T follicular helper cell (primary cell): ENCODE results near the gene CHAD.
"Not testable (repeated sequence)": the region's sequence is repeated elsewhere in the genome, so short reads cannot be mapped to it uniquely, and the experiment has no call there.

ENCODE experiments used
- DNase-seq: peaks from one replicate; pipeline ENCODE4 v3.0.0-alpha.2; 2020; ENCODE audit warnings: low read depth

The CHAD gene

DNA sequence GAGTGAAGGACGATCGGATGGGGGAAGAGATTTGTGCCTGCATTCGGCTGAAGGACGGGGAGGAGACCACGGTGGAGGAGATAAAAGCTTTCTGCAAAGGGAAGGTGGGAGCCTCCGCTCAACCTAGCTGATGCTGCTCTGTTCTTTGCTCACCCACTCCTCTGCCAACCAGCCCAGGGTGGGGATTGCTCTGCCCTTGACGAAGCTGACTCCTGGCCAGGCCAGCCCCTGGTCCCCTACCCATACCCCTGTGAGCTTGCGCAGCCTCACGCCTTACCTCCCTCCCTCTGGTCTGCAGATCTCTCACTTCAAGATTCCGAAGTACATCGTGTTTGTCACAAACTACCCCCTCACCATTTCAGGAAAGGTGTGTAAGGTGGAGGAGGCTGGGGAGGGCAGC, 5.2 kb upstream of the CHAD start:
- no peak for DNase-seq

DNA sequence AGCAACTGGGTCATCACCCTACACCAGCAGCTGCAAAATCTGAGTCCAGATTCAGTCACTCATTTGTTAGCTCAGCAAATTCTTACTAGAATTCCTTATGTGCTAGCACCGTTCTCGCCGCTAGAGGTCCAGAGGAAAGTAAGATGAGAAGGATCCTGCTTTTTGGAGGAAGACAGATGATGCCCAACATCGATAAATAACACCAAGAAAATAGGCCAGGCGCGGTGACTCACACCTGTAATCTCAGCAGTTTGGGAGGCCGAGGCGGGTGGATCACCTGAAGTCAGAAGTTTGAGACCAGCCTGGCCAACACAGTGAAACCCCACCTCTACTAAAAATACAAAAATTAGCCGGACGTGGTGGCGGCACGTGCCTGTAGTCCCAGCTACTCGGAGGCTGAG, 4.1 kb upstream of the CHAD start:
- not testable (repeated sequence) for DNase-seq

DNA sequence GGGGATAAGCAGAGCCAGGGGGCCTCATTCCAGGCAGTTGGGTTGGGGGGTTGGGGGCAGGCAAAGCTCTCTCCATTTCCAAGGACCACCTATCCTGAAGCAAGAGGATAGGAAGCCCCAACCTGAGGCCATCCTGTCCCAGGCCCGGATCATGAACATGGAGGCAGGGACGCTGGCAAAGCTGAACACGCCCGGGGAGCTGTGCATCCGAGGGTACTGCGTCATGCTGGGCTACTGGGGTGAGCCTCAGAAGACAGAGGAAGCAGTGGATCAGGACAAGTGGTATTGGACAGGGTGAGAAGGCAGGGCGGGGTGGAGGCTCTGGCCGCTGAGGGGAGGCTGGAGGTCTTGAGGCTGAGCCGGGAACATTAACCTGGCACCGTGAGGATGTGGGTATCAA, 3.6 kb upstream of the CHAD start:
- DNase-seq: no peak

- no peak for DNase-seq
These were observed 2.6 kb upstream of the CHAD start for GRCh38 chr17:50471009-50471905.

DNA sequence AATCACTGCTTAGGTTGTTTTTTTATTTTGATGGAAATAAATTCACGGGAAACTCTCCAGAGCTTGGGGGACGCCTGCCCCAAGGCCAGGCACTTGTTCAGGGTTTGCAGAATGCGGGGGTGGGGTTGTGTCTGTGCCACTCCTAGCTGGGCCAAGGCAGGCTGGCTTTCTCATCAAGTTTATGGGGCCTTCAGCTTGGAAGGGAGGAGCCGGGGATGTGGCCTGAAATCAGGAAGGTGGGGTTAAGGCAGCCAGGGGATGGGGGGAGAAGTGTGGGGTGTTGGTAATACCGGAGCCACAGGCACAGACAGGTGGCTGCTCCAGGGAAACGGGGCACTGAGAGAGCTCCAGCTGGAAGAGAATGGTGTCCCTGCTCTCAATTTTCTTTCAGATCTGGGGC, 1.7 kb upstream of the CHAD start:
- DNase-seq: no peak

DNA sequence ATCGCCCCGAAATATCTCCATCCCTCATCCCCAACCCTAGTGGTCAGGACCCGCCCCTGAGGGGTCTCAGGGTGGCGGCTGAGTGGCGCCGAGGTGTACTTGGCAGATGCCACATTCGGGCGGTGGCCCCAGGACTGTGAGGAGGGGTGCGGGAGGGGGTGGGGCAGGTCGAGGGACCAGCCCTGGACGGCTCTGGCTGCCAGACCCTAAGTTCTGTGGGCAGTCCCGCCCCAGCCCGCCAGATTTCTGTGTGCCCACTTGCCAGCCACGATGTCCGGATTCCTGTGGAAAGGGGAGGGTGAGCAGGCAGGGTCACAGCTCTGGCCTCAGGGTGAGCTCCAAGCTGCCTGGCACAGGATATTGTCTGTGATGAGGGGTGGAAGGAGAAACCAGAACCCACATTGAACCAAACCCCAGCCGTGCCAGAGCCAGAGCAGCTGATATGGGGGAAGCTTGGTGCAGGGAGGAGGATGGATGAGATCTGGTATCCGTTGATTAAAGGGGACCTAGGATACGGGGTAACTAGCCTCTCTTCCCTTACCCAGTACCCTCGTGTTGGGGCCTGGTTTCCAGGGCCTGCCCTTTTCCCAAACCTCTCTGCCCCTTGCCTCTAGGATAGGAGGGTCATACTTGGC, 1.1 kb upstream of the CHAD start:
- DNase-seq: no peak

- no peak for DNase-seq
These were observed 527 bp upstream of the CHAD start for GRCh38 chr17:50469208-50469605.

DNA sequence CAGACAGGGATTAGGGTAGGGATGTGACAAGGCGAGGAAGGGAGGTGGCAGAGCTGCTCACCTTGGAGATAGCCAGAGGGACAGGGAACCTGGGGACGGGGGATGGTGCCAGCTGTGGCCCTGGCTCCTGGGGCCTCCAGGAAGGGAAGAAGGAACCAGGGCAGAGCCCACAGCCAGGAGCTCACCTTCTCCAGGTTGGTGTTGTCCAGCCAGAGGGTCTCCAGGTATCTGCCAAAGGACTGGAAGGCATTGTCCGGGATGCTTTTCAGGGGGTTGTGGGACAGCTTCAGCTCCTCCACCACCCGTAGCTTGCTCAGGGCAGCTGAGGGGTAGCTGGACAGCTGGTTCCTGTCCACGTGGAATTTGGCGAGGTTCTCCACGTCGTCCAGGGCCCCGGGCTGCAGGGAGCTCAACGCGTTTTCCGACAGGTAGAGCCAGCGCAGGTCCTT, 801 bp downstream of the CHAD start:
- DNase-seq: no peak

- no peak for DNase-seq
These were observed 1.4 kb downstream of the CHAD start for GRCh38 chr17:50467114-50467854.

DNA sequence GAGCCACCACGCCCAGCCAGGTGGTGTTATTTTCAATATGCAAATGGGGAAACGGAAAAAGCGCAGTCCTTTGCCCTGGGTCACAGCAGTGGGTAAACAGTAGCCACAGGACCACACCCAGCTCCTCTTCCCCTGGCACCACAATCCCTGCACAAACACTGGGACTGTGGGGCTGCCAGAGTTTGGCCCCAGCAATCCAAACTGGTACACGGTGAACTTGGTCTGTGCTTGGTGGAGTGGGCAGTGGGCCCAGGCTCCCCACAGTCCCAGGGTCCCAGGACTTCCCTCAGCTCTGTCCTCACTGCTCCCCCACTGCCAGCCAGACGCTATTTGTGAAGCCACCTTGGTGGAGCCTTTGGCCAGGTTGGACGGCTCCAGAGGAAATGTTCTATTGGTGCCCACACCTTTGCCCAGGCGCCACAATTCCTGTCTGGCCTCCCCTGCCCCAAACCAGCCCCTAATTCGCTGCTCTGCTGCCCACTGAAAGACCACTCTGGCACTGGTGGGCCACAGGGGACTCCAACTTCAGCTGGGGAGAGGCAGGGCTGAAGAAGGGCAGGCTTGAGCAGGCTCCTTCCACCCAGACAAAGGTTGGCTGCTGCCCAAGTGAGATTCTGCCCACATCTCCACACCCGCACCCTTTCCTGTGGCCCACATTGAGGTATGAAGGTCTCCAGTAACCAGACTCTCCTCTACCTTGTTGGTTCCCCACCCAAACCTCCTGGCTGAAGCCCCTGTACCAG, 2.1 kb downstream of the CHAD start:
- no peak for DNase-seq

DNA sequence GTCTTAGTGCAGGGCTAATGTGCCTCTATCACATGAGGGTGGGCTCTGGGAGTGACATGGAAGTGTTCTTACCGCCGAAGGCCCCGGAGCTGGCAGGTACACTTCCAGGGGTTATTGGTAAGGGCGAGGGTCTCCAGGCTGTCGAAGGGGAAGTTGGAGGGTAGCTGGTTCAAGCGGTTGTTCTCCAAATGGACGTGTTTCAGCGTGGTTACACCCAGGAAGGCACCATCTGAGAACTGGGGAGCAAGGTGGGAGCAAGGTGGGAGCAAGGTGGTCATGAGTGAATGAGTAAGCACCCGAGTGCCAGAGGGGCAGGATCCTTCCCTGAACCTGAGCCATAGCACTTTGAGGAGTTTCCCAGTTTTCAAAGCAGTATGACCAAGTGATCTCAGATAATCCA, 3.0 kb downstream of the CHAD start:
- DNase-seq: no peak

DNA sequence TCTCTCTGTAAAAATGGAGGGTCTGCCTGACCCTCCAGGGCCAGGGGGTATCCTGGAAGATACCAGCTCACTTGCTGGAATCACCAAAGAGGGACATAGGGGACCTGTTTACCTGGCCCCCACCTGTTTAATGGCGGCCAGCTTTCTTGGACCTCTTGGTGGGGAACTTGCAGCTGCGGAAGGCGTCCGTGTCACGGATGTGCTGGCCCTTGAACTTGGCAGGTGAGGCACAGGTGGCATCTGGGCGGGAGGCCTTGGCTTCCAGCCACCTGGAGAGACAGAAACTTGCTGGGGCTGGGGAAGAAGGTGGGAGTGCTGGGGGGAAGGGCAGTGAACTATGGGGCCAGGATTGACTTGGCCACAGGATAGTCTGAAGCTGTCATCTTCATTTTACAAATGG, 3.5 kb downstream of the CHAD start:
- DNase-seq: no peak

GRCh38 chr17:50464736-50465135, 3.9 kb downstream of the CHAD start:
- DNase-seq: no peak

DNA sequence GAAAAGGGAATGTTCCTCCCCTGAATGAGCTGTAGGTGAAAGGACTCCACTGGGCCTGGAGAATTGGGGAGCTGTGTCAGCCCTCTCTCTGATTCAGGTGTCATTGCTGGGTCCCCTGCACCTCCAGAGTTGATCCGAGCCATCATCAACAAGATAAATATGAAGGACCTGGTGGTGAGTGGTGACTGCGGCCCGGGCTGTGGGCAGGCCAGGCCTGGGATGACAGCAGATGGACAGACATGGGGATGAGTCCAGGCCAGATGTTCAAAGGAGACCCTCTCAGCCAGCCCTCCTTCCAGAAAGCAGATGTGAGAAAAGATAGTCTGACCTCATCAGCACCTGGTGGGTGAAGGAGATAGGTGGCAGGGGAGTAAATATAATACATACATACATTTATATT, 4.6 kb downstream of the CHAD start:
- no peak for DNase-seq

DNA sequence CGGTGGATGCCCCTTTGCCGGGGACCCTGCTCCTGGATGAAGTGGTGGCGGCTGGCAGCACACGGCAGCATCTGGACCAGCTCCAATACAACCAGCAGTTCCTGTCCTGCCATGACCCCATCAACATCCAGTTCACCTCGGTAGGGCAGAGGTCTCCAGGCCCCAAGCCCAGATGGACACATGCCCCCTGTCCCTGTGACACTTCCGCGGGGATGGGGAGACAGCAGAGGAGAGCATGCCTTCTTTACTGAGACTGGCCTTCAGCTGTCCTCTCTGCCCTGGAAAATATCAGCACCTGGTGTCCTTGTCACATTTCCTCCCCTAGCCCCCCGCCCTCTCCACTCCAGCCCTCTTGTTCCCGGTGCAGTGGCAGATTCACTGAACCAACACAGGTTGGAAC, 6.2 kb downstream of the CHAD start:
- DNase-seq: no peak

DNA sequence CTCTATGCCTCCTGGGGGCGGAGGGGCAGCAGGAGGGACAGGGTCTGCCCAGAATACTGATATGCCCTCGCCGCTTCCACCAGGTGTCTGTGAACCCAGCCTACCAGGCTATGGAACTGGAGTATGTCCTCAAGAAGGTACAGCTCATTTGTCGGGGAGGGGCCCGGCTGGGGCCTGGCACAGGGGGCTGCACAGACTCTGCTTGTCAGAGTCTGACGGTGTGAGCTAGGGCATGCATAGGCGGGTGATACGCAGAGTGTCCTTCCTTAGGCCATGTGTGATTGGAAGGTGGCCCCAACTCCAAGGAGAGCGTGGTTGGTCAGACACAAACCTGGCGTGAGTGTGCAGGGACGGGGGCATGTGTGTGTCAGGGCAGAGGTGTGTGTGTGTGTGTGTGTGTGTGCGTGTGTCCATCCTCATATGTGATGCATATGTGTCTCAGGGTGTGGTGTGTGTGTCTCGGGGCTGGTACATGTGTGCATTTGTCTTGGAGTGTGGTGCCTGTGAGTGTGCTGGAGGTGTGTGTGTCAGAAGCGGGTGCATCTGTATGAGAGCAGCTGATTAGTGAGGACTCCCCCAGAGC, 7.0 kb downstream of the CHAD start:
- no peak for DNase-seq

- no peak for DNase-seq
These were observed 7.7 kb downstream of the CHAD start for GRCh38 chr17:50460831-50461526.

DNA sequence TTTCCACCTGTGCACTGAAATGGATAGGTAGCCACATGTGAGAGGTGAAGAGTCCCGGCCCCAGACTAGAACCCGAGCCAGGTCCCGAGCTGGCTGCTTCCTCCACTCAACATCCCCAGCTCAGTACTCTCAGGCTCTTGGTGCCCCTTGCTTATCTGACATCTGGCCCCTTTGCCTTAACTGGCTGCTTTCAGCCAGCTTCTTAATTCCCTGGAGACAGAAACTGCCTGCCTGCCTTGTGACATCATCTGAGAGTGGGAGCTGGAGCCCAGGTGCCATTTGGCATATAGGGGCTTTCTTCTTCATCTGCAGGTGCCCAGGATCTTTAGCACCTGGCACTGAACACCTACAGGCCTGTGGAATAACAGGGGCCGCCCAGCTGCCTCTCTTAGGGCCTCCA, 8.9 kb downstream of the CHAD start:
- DNase-seq: no peak

DNA sequence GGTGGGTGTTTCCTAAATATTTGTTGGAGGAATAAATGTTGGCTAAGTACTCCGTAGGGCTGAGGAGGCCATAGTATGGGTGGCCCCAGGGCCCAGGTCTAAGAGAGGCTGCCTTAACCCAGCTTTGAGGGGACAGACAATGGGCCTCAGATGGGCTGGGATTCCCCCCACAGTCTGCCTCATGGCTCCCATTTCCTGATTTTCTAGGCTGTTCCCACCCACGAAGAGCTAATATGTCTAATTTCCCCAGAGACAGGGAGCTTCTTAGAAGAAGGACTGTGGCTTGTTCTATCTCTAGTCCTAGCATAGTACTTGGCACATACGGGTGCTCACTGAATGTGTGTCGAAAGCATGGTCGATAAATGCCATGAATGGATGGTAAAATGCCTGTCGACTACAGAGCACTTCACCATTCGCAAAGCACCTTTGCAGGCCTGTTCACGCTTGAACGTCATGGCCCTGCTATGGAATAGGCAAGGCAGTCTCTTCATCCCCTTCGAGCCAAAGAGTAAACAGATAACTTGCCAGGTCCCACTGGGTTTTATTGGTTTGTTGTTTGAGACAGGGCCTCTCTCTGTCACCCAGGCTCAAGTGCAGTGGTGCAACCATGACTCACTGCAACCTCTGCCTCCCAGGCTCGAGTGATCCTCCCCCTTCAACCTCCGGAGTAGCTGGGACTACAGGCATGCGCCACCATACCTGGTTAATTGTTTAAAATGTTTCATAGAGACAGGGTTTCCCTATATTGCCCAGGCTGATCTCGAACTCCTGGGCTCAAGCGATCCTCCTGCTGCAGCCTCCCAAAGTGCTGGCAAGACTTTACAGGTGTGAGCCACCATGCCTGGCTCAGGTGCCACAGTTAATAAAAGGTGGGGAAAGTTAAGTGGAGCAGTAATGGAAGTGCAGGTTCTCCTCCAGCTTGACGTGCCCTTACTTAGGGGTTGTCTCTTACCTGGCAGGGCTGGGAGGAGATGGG, 9.7 kb downstream of the CHAD start:
- DNase-seq: no peak

- no peak for DNase-seq
These were observed 10.4 kb downstream of the CHAD start for GRCh38 chr17:50458270-50458669.
